WI38 (cell line): ENCODE results near the gene MTUS2.

Experiments
- H3K4me3 ChIP-seq: 2 replicates; pipeline ENCODE4 v1.5.1; 2011; ENCODE audit warnings: low read depth, mild to moderate bottlenecking, control low read depth, low read length
- TF ChIP-seq, protein P1 (sequence below): IDR thresholded peaks from 2 replicates; pipeline ENCODE4 v1.5.1; 2012; ENCODE audit warnings: low read depth, mild to moderate bottlenecking, control low read depth, low read length

The MTUS2 gene

DNA sequence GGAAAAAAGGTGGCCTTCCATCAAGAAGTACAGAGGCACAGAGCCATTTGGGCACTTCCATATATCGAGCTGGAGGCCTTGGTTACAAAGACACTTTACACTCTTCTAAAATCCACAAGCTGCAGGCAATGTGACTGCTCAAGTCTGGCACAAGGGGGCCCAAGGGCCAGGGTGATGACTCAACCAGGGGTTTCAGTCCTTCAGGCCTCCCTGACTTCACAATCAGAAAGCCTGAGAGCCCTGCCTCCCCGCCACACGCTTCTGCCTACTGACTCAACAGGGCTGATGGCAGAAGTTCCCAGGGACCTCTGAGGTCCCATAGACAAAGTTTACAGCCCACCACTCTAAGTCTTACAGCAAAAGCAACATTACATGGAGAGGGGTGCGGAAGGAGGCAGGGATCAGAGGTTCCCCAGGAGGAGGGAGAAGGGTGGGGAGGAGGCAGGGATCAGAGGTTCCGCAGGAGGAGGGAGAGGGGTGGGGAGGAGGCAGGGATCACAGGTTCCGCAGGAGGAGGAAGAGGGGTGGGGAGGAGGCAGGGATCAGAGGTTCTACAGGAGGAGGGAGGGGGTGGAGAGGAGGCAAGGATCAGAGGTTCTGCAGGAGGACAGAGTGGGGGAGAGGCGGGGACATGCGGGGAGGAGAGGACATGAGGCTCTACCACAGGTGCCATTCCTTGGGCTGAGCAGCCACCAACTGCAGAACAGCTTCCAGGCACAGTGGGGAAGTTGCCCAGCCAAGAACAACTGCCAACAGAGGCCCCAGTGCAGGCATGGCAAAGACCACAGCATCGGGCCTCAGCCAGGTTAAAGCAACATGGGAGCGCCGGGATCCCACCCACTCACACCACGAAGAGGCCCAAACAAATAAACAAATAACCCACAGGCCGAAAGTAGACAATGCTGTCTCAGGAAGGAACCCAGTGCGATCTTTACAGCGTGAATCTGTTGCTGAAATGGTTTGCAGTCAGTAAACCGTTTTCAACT, 723.4 kb downstream of the MTUS2 start:
- TF ChIP-seq, protein P1, sequence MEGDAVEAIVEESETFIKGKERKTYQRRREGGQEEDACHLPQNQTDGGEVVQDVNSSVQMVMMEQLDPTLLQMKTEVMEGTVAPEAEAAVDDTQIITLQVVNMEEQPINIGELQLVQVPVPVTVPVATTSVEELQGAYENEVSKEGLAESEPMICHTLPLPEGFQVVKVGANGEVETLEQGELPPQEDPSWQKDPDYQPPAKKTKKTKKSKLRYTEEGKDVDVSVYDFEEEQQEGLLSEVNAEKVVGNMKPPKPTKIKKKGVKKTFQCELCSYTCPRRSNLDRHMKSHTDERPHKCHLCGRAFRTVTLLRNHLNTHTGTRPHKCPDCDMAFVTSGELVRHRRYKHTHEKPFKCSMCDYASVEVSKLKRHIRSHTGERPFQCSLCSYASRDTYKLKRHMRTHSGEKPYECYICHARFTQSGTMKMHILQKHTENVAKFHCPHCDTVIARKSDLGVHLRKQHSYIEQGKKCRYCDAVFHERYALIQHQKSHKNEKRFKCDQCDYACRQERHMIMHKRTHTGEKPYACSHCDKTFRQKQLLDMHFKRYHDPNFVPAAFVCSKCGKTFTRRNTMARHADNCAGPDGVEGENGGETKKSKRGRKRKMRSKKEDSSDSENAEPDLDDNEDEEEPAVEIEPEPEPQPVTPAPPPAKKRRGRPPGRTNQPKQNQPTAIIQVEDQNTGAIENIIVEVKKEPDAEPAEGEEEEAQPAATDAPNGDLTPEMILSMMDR: no peak
- H3K4me3 ChIP-seq: no peak overlapping the region

DNA sequence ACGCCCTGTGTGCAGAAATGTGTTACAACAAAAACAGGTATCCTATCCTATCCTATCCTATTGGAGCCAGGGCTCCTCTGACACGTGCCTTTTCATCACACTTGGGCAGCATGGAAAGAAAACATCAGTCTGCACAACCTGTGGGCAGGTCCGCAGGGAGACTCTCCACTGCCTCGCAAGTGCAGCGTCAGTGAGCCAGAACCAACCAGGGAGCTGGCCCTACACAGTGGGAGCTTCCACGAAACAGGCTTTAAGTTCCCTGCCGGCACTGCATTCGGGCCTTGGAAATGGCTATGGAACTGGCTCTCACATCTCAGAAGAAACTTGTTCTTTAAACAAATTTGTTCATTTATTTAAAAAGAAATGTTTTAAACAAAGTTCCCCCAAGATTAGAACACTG, 725.8 kb downstream of the MTUS2 start:
- no peak overlapping the region for H3K4me3 ChIP-seq
- TF ChIP-seq, protein P1: no peak

DNA sequence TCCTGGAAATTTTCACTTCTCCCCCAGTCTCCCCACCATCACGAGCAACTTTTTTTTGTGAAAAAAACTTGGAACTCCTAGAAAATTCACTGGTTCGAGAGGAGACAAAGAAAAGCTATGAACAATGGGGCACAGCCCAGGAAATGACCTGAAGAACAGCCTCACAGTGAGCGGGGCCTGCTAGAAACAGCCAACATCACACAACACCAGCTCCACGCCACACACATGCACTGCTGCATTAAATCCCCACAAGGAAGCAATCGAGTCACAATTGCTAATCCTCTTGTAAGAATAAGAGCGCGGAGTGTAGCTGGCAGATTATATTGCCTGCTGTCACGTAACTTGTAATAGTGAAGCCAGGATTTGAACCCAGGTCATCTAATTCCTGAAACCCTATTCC, 726.5 kb downstream of the MTUS2 start:
- TF ChIP-seq, protein P1: no peak
- H3K4me3 ChIP-seq: no peak overlapping the region

DNA sequence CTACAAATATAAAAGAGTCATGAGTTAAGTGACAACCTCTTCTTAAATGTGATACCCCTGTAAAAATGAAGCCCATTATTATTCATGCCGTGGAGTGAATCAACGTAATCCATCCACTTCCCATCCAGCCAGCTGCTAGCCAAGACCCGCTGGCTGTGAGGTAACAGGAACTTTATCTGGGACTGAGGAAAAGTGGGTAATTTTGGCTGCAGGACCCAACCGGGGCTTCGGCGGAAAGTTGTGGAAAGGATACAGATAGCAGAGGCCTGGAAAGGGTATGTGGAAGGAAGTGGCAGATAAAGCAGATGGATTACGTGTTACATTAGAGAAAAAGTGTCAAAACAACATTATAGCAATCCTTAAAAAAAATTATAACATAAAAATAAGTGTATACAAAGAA, 727.0 kb downstream of the MTUS2 start:
- no peak overlapping the region for H3K4me3 ChIP-seq
- TF ChIP-seq, protein P1: no peak

DNA sequence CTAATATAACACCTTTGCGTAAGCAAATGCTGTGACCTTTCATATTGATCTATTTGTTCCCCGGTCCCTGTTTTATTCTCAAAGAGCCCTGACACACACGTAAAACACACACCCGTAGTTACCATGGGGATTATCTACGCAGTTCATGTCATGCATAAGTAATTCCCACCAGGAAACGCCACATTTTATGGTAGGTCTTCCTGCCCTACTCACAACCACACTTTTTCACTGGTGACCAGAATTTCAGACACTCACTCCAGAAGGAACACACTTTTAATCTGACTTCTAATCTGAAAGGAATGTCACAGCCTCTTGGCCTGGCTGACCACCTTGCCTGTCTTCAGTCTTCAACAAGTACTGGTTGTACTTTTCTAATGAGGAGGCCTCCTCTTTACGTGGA, 728.6 kb downstream of the MTUS2 start:
- H3K4me3 ChIP-seq: no peak overlapping the region
- TF ChIP-seq, protein P1: no peak

DNA sequence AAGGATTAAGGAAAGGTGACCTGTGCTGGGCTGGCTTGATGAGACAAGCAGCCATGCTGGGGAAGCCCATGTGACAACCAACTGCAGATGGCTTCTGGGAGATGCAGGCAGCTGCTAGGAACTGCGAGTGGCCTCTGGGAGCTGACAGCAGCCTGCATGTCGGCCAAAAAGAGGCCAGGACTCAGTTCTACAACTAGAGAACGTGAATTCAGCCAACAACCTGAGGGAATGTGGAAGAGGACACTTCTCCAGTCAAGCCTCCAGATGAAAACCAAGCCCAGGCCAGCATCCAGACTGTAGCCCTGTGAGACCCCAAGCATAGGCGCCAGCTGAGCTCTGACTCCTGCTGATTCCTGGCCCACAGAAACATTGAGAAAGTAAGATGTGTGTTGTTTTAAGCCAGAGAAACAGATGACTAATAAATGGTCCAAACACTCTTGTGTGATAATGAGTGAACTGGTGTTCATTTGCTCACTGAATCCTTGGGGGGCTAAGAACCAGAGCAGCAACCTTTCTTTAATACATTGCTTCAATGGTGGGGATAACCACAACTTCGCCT, 730.4 kb downstream of the MTUS2 start:
- TF ChIP-seq, protein P1: no peak
- no peak overlapping the region for H3K4me3 ChIP-seq

DNA sequence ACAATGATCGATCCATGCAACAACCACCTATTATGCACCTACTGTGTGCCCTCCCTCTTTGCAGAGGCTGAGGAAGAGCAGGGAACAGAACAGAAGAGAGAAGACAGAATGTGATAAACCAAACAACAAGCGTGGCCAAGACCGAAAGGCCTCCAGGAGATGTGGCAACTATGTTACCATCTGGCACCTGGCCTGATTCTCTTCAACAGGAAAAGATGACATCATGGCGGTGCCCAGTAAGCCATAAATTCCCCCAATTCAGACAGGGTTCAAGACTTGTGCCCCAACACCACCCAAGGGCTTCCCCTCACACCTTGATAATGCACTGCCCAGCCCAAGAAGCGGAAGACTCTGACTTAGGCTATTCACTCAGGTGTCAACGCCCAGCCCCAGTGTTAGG, 731.1 kb downstream of the MTUS2 start:
- TF ChIP-seq, protein P1: no peak

More for the DNA sequence above, 731.1 kb downstream of the MTUS2 start:
- H3K4me3 ChIP-seq: no peak overlapping the region
